ENCODE results near the gene RUNX1.

The RUNX1 gene

GRCh38 chr21:34800797-34801518 is 248.1 kb downstream of the RUNX1 start:
- no peak for DNase-seq

- no peak for DNase-seq
These were observed 250.0 kb downstream of the RUNX1 start for GRCh38 chr21:34799092-34799491.

- no peak for DNase-seq
These were observed 251.1 kb downstream of the RUNX1 start for GRCh38 chr21:34797921-34798535.

DNA sequence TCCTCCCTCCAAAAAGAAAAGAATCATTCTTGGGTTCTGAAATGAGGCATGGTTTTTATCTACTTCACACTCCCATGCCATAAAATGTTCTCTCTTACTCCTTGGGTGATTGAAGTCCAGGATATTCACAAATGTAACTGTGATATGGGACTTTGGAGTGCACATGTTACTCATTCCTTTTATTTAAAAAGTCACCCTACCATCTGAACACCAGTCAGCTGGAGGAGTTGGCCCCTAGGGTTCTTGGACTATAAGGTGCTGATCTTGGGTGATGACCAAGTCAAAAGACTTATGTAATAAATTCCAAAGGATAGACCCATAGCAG is 251.9 kb downstream of the RUNX1 start:
- no peak for DNase-seq

- peak; percentile 90 for DNase-seq
These were observed 252.4 kb downstream of the RUNX1 start for GRCh38 chr21:34796518-34797200.

GRCh38 chr21:34795548-34796180 is 253.4 kb downstream of the RUNX1 start:
- peak; percentile 71 for DNase-seq

GRCh38 chr21:34795175-34795547 is 253.9 kb downstream of the RUNX1 start:
- peak; percentile 71 for DNase-seq

- no peak for DNase-seq
These were observed 254.4 kb downstream of the RUNX1 start for GRCh38 chr21:34794686-34795085.

- no peak for DNase-seq
These were observed 255.6 kb downstream of the RUNX1 start for GRCh38 chr21:34793471-34793870.

DNA sequence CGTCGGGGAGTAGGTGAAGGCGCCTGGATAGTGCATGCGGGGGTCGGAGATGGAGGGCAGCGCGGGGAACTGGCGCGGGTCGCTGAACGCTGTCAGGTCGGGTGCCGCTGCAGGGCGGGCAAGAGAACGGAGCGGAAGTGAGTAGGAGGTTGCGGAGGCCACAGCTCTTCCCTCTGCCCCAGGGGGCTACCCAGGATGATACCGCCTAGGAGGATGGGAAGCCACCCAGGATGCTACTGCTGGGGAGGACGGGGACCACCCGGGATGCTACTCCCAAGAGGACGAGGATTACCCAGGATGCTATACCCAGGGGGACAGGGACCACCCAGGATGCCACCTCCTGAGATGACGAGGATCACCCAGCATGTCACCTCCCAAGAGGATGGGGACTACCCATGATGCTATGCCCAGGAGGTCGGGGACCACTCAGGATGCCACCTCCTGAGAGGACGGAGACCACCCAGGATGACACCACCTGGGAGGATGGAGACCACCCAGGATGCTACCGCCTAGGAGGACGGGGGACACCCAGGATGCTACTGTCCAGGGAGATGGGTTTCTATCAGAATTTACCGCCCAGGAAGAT is 256.5 kb downstream of the RUNX1 start:
- DNase-seq, result no peak

GRCh38 chr21:34791776-34792503 is 257.2 kb downstream of the RUNX1 start:
- no peak for DNase-seq

- DNase-seq, result peak; percentile 37
These were observed 258.3 kb downstream of the RUNX1 start for GRCh38 chr21:34790834-34791233.

DNA sequence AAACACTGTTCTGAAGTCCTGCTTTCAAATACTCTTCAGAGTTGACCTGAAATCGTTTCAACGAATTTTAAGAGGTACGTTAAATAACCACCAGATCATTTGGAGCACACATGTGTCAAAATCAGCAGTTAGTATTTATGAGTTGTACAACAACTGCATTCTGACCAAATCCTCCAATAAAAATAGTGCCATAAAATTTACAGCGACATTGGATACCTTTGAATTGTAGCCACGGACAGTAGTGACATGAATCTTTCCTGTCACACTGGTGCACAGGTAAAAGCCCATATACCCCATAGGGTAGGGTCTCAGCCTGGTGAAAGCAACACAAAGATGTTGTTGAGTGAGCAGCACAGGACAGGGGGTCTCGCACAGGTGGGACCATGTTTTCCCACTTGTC is 258.8 kb downstream of the RUNX1 start:
- DNase-seq, result peak; percentile 14

GRCh38 chr21:34788879-34789278 is 260.2 kb downstream of the RUNX1 start:
- DNase-seq, result no peak

GRCh38 chr21:34783815-34784214 is 265.3 kb downstream of the RUNX1 start:
- DNase-seq, result no peak

DNA sequence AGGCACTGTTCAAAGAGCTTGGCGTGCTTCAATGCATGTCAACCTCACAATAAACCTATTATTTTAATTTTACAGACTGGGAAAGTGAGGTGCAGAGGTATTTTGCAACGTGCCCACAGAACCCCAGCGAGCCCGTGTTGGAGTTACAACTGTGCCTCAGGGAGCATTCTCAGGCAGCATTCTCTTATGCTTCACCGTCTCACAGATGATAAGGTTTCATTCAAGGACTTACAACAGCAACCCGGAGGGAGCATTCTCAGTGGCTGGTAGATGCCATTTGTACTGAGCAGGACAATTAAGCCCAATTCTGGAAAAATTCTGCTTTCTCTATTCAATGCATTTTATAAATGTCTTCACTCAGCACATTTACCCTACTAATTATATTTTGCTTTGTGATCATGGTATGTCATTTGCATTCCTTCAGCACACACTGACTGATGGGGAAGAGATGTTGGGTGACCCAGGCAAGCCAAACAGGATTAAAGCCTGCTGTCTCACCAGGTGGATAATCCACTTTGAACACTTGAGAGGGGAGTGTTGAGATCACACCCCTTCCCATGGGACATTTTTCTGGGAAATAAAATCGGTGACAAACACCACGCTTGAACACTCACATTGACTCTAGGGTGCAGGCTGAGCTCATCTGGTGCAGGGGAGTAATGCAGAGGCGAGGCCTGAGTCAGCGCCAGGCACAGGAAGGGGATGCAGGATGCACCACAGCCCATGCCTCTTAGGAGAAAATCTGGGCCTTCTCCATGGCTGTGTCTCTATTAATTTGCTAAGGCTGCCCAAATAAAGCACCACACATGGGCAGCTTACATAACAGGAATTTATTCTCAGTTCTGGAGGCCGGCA is 266.4 kb downstream of the RUNX1 start:
- DNase-seq, result no peak

GRCh38 chr21:34781526-34781925 is 267.6 kb downstream of the RUNX1 start:
- DNase-seq, result no peak

- DNase-seq, result no peak
These were observed 269.2 kb downstream of the RUNX1 start for GRCh38 chr21:34779860-34780259.

DNA sequence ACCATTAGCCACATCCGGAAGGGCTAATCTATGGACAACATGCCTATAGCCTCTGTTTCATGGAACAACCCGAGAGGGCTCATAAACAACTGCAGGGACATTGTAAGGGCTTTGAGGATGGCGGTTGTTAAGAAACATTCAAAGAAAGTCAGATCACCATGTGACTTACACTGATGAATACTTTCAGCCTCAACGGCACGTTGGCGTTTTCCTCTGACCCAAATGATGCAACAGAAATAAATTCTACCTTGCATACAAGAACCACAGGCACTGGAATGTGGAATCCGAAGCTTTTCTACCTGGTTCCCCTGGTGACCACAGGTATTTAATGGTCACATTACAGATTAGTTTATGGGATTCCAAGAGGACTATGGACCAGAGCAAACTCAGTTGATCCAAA is 273.3 kb downstream of the RUNX1 start:
- DNase-seq, result no peak

DNA sequence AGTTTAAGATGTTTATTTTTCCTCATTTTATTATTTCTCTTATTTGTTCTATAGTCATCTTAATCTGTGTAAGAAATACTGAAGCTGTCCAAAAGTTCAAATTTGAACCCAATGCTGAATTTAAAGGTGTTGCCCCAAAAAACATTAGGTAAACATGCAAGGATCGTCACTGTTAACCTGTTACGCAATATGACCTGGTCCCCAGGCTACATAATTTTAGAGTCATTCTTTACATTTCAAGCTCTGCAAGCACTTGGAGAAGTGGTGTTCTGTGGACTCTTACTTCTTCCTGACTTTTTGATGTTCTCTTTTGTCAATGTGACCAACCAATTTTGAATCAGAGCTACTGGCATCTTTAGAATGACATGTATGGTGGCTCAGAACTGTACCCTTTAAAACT is 274.4 kb downstream of the RUNX1 start:
- DNase-seq, result no peak

DNA sequence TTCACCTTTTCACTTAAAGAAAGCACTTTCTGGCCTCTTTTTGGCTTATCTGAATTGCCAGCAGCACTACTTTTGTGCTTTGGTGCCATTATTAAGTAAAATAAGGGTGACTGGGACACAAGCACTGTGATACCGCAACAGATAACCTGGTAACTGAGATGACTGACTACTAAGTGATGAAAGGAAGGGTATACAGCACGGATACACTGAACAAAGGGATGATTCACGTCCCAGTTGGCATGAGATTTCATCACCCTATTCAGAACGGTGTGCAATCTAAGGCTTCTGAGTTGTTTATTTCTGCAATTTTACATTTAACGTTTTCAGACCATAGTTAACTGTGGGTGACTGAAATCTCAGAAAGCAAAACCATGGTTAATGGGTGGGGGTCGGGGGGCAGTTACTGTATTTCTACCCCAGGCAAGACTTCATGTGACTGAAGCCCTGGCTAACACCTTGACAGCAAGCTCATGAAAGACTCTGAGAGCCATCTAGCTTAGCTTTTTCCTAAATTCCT is 277.5 kb downstream of the RUNX1 start:
- no peak for DNase-seq

DNA sequence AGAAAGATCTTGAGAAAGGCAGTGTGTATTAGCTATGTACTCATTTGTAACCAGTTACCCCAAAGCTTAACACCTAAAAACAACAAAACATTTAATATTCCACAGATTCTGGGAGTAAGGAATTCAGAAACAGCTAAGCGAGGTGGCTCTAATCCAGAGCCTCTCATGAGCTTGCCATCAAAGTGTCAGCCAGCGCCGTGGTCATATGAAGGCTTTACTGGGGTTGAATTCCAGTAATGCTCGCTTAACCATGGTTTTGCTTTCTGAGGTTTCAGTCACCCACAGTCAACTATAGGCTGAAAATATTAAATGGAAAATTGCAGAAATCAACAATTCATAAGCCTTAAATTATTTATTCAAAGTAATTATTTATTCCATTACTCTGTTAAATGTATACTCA is 278.5 kb downstream of the RUNX1 start:
- DNase-seq, result no peak
